ENCODE measurements around the gene NTRK1.

Gene NTRK1

GRCh38 chr1:156920233-156921052, 59.8 kb downstream of the NTRK1 start, which contains the start of gene LRRC71:
LRRC71 (plus strand) TSS chr1:156920632; CDS start chr1:156920804, 172 bp downstream.
- peak; percentile 88 to 96 (median 93) for DNase-seq

GRCh38 chr1:156921053-156921529, 60.4 kb downstream of the NTRK1 start:
- DNase-seq: no peak

GRCh38 chr1:156922986-156923669, 62.5 kb downstream of the NTRK1 start:
- DNase-seq: no peak

- no peak for DNase-seq
Observed at GRCh38 chr1:156923670-156924477, 63.2 kb downstream of the NTRK1 start.

GRCh38 chr1:156924478-156925153, 64.0 kb downstream of the NTRK1 start:
- no peak for DNase-seq

GRCh38 chr1:156925154-156926010, 64.7 kb downstream of the NTRK1 start:
- DNase-seq: no peak

- DNase-seq: peak; percentile 44 to 68 (median 56)
Observed at GRCh38 chr1:156926175-156926574, 65.5 kb downstream of the NTRK1 start.

- DNase-seq: peak; percentile 24 to 47 (median 35)
Observed at GRCh38 chr1:156926695-156927094, 66.0 kb downstream of the NTRK1 start.

- peak; percentile 72 to 88 (median 79) for DNase-seq
Observed at GRCh38 chr1:156927215-156928042, 66.8 kb downstream of the NTRK1 start.

- no peak for DNase-seq
Observed at GRCh38 chr1:156928043-156928602, 67.5 kb downstream of the NTRK1 start.

- no peak for DNase-seq
Observed at GRCh38 chr1:156929596-156930238, 69.1 kb downstream of the NTRK1 start.

GRCh38 chr1:156930483-156930882, 69.8 kb downstream of the NTRK1 start:
- DNase-seq: no peak
